H1 (cell line): ENCODE data around the gene MBTPS2. TPM values are rescaled to one million over a fixed set of nuclear protein-coding genes. Genes with fewer than 3 reads are reported as not detected.

Source experiments
- CTCF ChIA-PET: fragments of 300-600 bp; sonication (Branson Sonifier 250); formaldehyde crosslinking; loops from one replicate; lab custom pipeline; 2021; ENCODE audit not compliant: partially characterized antibody; lab: Charles Lee
- POLR2A ChIA-PET: fragments of 300-600 bp; sonication (Branson Sonifier 250); formaldehyde crosslinking; loops from one replicate; lab custom pipeline; 2021; ENCODE audit warnings: inconsistent platforms; ENCODE audit not compliant: partially characterized antibody; lab: Charles Lee
- DNase-seq, 2 experiments: peaks; one replicate each; pipeline versions ENCODE4 v3.0.0 to v3.0.0-alpha.2; 2010 to 2022; ENCODE audit warnings: low spot score in 2 of 2, low read depth in 1 of 2, mixed read lengths in 1 of 2
- FAIRE-seq: peaks from 2 replicates; lab custom pipeline; 2011; peaks lifted over from hg19 to GRCh38; lab: Jason Lieb, UNC
- H2AFZ ChIP-seq: 2 replicates; pipeline ENCODE4 v1.8.1; 2012; ENCODE audit warnings: low read length, inconsistent platforms
- H2AK5ac ChIP-seq: 2 replicates; pipeline ENCODE4 v1.6.1; 2013; ENCODE audit warnings: low read depth, low read length
- H2BK120ac ChIP-seq: replicated peaks from 2 replicates; pipeline ENCODE3; 2013; ENCODE audit warnings: low read depth, low read length, inconsistent platforms
- H2BK12ac ChIP-seq: 2 replicates; pipeline ENCODE4 v1.6.1; 2013; ENCODE audit warnings: low read depth, low read length
- H2BK15ac ChIP-seq: 2 replicates; pipeline ENCODE4 v1.6.1; 2013; ENCODE audit warnings: low read length
- H2BK20ac ChIP-seq: 2 replicates; pipeline ENCODE4 v1.6.1; 2013; ENCODE audit warnings: low read length
- H2BK5ac ChIP-seq: 2 replicates; pipeline ENCODE4 v1.6.1; 2013; ENCODE audit warnings: low read depth, low read length
- H3K14ac ChIP-seq: 2 replicates; pipeline ENCODE4 v1.6.1; 2013; ENCODE audit warnings: inconsistent platforms; ENCODE audit not compliant: insufficient read length
- H3K18ac ChIP-seq: 2 replicates; pipeline ENCODE4 v1.6.1; 2013; ENCODE audit warnings: low read length; ENCODE audit errors: extremely low read depth
- H3K23ac ChIP-seq: 2 replicates; pipeline ENCODE4 v1.6.1; 2013; ENCODE audit warnings: inconsistent platforms; ENCODE audit not compliant: insufficient read length
- H3K23me2 ChIP-seq: 2 replicates; pipeline ENCODE4 v1.6.1; 2013; ENCODE audit warnings: low read depth, low read length
- H3K27ac ChIP-seq: 2 replicates; pipeline ENCODE4 v1.6.1; 2011; ENCODE audit warnings: low read depth, low read length, inconsistent platforms
- H3K27me3 ChIP-seq, 4 experiments: replicated peaks in 1 of 4; 1 replicate in 1 of 4; 2 replicates in 3 of 4; pipeline versions ENCODE4 v1.6.1 to v1.8.1; 2011 to 2013; ENCODE audit warnings: low read length in 3 of 4, mild to moderate bottlenecking in 3 of 4, inconsistent platforms in 2 of 4, mixed read lengths in 2 of 4, moderate library complexity in 1 of 4; ENCODE audit not compliant: control insufficient read depth in 3 of 4, insufficient read depth in 3 of 4; ENCODE audit errors: extremely low read depth in 1 of 4
- H3K36me3 ChIP-seq, 4 experiments: 2 replicates each; pipeline versions ENCODE4 v1.6.1 to v1.8.1; 2011 to 2013; ENCODE audit warnings: mild to moderate bottlenecking in 4 of 4, low read length in 3 of 4, moderate library complexity in 2 of 4, control low read depth in 1 of 4, inconsistent platforms in 1 of 4; ENCODE audit not compliant: insufficient read depth in 4 of 4, control insufficient read depth in 2 of 4
- H3K4ac ChIP-seq: replicated peaks from 2 replicates; pipeline ENCODE3; 2013; ENCODE audit warnings: low read length, low read depth, mixed read lengths, inconsistent platforms; ENCODE audit not compliant: insufficient read length
- H3K4me1 ChIP-seq, 4 experiments: replicated peaks in 1 of 4; 1 replicate in 1 of 4; 2 replicates in 3 of 4; pipeline versions ENCODE4 v1.6.1 to v1.8.1; 2011 to 2013; ENCODE audit warnings: low read length in 3 of 4, inconsistent platforms in 2 of 4, mixed read lengths in 1 of 4; ENCODE audit not compliant: insufficient read depth in 4 of 4, control insufficient read depth in 3 of 4
- H3K4me2 ChIP-seq, 2 experiments: 2 replicates each; pipeline versions ENCODE4 v1.6.1 to v1.8.1; 2011 to 2013; ENCODE audit warnings: low read depth in 2 of 2, low read length in 2 of 2, control low read depth in 1 of 2, inconsistent platforms in 1 of 2, mild to moderate bottlenecking in 1 of 2; ENCODE audit not compliant: insufficient read depth in 1 of 2
- H3K4me3 ChIP-seq, 4 experiments: fragments of 200-600, 300-600 bp in 1 of 4; sonication (generic), shearing (Covaris generic), sonication (Bioruptor Twin) in 1 of 4; 2 replicates each; pipeline versions ENCODE4 v1.5.1 to v1.8.1; 2011 to 2016; ENCODE audit warnings: low read length in 4 of 4, low read depth in 3 of 4, control low read depth in 2 of 4, inconsistent platforms in 2 of 4, mild to moderate bottlenecking in 2 of 4, mixed read lengths in 1 of 4, moderate library complexity in 1 of 4; ENCODE audit not compliant: insufficient read depth in 2 of 4; ENCODE audit errors: extremely low read depth in 1 of 4
- H3K56ac ChIP-seq: replicated peaks from 2 replicates; pipeline ENCODE3; 2013; ENCODE audit warnings: low read depth, mild to moderate bottlenecking, mixed read lengths, low read length, inconsistent platforms; ENCODE audit not compliant: insufficient read length
- H3K79me1 ChIP-seq: 2 replicates; pipeline ENCODE4 v1.6.1; 2013; ENCODE audit warnings: low read depth, low read length, control low read depth
- H3K79me2 ChIP-seq, 2 experiments: 2 replicates each; pipeline versions ENCODE4 v1.6.1 to v1.8.1; 2012 to 2013; ENCODE audit warnings: low read length in 2 of 2, mild to moderate bottlenecking in 2 of 2, inconsistent platforms in 1 of 2; ENCODE audit not compliant: insufficient read depth in 2 of 2, control insufficient read depth in 1 of 2
- H3K9ac ChIP-seq, 4 experiments: replicated peaks in 1 of 4; 1 replicate in 1 of 4; 2 replicates in 3 of 4; pipeline versions ENCODE4 v1.6.1 to v1.8.1; 2011 to 2013; ENCODE audit warnings: low read depth in 3 of 4, low read length in 3 of 4, control low read depth in 2 of 4, mild to moderate bottlenecking in 2 of 4, moderate library complexity in 2 of 4, inconsistent platforms in 1 of 4; ENCODE audit errors: extremely low read depth in 1 of 4
- H3K9me3 ChIP-seq, 2 experiments: 2 replicates each; pipeline versions ENCODE4 v1.6.1 to v1.8.1; 2012 to 2013; ENCODE audit warnings: mild to moderate bottlenecking in 2 of 2, moderate library complexity in 2 of 2, control low read depth in 1 of 2, inconsistent platforms in 1 of 2, low read depth in 1 of 2, low read length in 1 of 2, mixed read lengths in 1 of 2; ENCODE audit not compliant: insufficient read depth in 2 of 2
- H4K20me1 ChIP-seq, 2 experiments: replicated peaks in 1 of 2; 2 replicates each; pipeline versions ENCODE3 to v1.8.1; 2011 to 2013; ENCODE audit warnings: inconsistent platforms in 2 of 2, low read length in 2 of 2, mild to moderate bottlenecking in 1 of 2; ENCODE audit not compliant: insufficient read depth in 2 of 2, control insufficient read depth in 1 of 2
- H4K5ac ChIP-seq: 2 replicates; pipeline ENCODE4 v1.6.1; 2013; ENCODE audit warnings: low read length, low read depth, mixed read lengths, inconsistent platforms; ENCODE audit not compliant: insufficient read length
- H4K8ac ChIP-seq: 2 replicates; pipeline ENCODE4 v1.8.0; 2013; ENCODE audit warnings: mild to moderate bottlenecking, moderate library complexity, low read length, inconsistent platforms; ENCODE audit not compliant: insufficient read depth; ENCODE audit errors: extremely low read depth
- H4K91ac ChIP-seq: replicated peaks from 2 replicates; pipeline ENCODE3; 2013; ENCODE audit warnings: low read length, mixed read lengths, inconsistent platforms; ENCODE audit not compliant: insufficient read length
- BCL11A ChIP-seq, 2 experiments: IDR thresholded peaks; one replicate each; pipeline ENCODE4 v1.6.1; 2011; ENCODE audit warnings: low read depth in 2 of 2, low read length in 2 of 2, mild to moderate bottlenecking in 2 of 2
- CBX5 ChIP-seq: fragments of 300-800, 300-1000 bp; sonication (generic); IDR thresholded peaks from 2 replicates; pipeline ENCODE4 v1.7.1; 2016; ENCODE audit warnings: antibody characterized with exemption, low read length, low read depth
- CBX8 ChIP-seq: fragments of 300-800, 300-1000 bp; sonication (generic); IDR thresholded peaks from 2 replicates; pipeline ENCODE4 v1.7.1; 2016; ENCODE audit warnings: low read depth, low read length, borderline replicate concordance
- CREB1 ChIP-seq: IDR thresholded peaks from 2 replicates; pipeline ENCODE4 v1.6.1; 2012; ENCODE audit warnings: inconsistent platforms
- KDM4A ChIP-seq: IDR thresholded peaks from one replicate; pipeline ENCODE4 v1.7.1; 2012; ENCODE audit warnings: low read depth, mild to moderate bottlenecking, moderate library complexity, low read length, inconsistent platforms; ENCODE audit not compliant: severe bottlenecking
- MAFK ChIP-seq: IDR thresholded peaks from 2 replicates; pipeline ENCODE4 v1.6.1; 2012; ENCODE audit warnings: low read depth, mild to moderate bottlenecking, improper control_type of control experiment, low read length
- PHF8 ChIP-seq: fragments of 200-600 bp; sonication (generic); conservative IDR thresholded peaks from 2 replicates; pipeline ENCODE4 v1.7.1; 2012; ENCODE audit warnings: low read depth, mild to moderate bottlenecking, inconsistent platforms, low read length, moderate library complexity
- RBBP5 ChIP-seq: IDR thresholded peaks from 2 replicates; pipeline ENCODE4 v1.7.1; 2012; ENCODE audit warnings: low read depth, mild to moderate bottlenecking, inconsistent platforms, low read length, moderate library complexity, borderline replicate concordance
- SP1 ChIP-seq: IDR thresholded peaks from 2 replicates; pipeline ENCODE4 v1.6.1; 2011; ENCODE audit warnings: low read depth, low read length
- TCF12 ChIP-seq: IDR thresholded peaks from 2 replicates; pipeline ENCODE4 v1.6.1; 2011; ENCODE audit warnings: low read depth, mild to moderate bottlenecking, low read length
- polyA plus RNA-seq, 7 experiments: library from polyadenylated mRNA; depleted of rRNA in 3 of 7; stranded (reverse) in 5 of 7; unstranded in 2 of 7; fragments of >200 nt in 5 of 7; fragments of 200-250 nt in 2 of 7; gene quantifications; 1 replicate in 5 of 7; 2 replicates in 1 of 7; 4 replicates in 1 of 7; pipeline versions ENCODE4 v1.2.1 to v1.2.3, GENCODE V29; 2011 to 2013; ENCODE audit warnings: missing spikeins in 2 of 7, mixed read lengths in 2 of 7
- total RNA-seq: library from RNA; stranded (reverse); fragmentation: NEBNext Ultra II Directional; extraction: Animal tissue kit (Norgen Biotek cat#: 25700); gene quantifications from 2 replicates; pipeline ENCODE4 v1.2.1, GENCODE V29; 2021
- TF ChIP-seq, protein P1 (sequence below): IDR thresholded peaks from 2 replicates; pipeline ENCODE4 v1.6.1; 2012; ENCODE audit warnings: low read length, inconsistent platforms

Gene MBTPS2
- total and polyA plus RNA-seq, 2 of the 8 experiments (the other 6 are each of a cell fraction or from before 2014, with no cell fraction given), result 4.3 to 7.4 TPM

DNA sequence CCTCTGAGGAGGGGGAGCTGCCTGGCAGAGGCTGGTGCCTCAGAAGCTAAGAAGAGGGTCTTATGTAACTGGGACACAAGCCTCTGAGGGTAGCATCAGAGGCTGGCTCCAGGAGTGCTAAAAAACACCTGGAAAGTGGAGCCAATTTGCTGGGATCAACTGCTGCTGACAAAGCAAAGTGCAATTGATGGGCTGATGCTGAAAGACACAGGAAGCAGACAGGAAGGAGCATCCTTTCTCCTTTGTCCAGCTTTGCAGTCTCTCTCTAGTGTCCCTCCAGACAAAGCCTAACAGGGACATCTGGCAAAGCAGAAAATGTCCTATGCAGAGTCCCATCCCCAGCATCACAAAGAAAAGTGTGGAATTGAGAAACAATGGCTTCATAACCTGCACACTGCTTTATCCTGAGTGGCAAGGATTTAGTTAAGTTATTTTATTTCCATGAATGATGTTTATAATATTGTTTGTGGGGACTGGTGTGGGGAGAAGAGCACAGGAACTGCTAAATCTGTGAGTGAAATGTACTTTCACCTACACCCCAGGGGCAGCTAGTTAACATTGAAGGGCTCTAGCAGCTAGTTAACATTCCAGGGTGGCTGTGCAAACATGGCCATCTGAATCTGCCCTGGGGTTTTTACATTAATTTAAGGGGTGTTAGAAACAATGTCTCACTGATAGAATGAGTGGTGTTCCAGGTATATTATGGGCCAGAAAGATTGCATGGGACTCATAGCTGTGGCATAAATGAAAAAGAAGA, 25.6 kb upstream of the MBTPS2 start:
- FAIRE-seq (no peak), DNase-seq (no peak)
- Histone ChIP-seq H4K20me1 (no peaks in the 10 kb centered on the region), H3K23ac (no peak overlapping the region), H3K4me3 (no peak overlapping the region), H3K9me3 (peaks cover 7 to 11% of the 10 kb centered on the region in 2 experiments; a peak in 2 of 4 replicates), H2AK5ac (no peak overlapping the region), H4K91ac (peak overlapping the region; percentile 5), H2BK5ac (0 out of 2 replicates have a peak overlapping the region, but pooled peaks have one; percentile 52), H3K23me2 (no peaks in the 10 kb centered on the region), H4K5ac (peak overlapping the region; percentile 30), H2BK20ac (0 out of 2 replicates have a peak overlapping the region, but pooled peaks have one; percentile 18), H3K79me1 (no peaks in the 10 kb centered on the region), H3K4ac (no peak overlapping the region), H3K56ac (no peak overlapping the region), H2BK15ac (no peak overlapping the region), H3K27ac (no peak overlapping the region; the same call in 1 of the 2 replicates), H3K27me3 (no peaks in the 10 kb centered on the region), H2BK120ac (no peak overlapping the region), H3K18ac (peak overlapping the region; percentile 2; the same call in 1 of the 2 replicates), H2AFZ (0 out of 2 replicates have a peak overlapping the region, but pooled peaks have one; percentile 44), H3K4me2 (0 out of 4 replicates have a peak overlapping the region, but pooled peaks of 1 of the 2 experiments have one; percentile 37), H3K79me2 (no peaks in the 10 kb centered on the region), H3K36me3 (0 out of 8 replicates have a peak, but pooled peaks cover 0 to 5% (median 0%) of the 10 kb centered on the region in 4 experiments), H2BK12ac (peak overlapping the region; percentile 50; the same call in 1 of the 2 replicates), H3K9ac (no peak overlapping the region), H4K8ac (no peak overlapping the region), H3K4me1 (peaks cover 0 to 7% (median 4%) of the 10 kb centered on the region in 4 experiments; a peak in 3 of 7 replicates), H3K14ac (no peak overlapping the region)
- ChIA-PET CTCF (interaction anchor here (1.5 kb wide), 1 partner anchor 119 kb away, joined by 5 read pairs; no protein-coding TSS in a partner anchor), POLR2A (interaction anchor here (1.3 to 2.1 kb wide), 2 partner anchors 9 to 123 kb away, joined by 3 to 9 read pairs; no protein-coding TSS in a partner anchor)
- no peak for TF ChIP-seq CBX5
- no peak for TF ChIP-seq BCL11A (IDR thresholded peaks at IDR 0.05; ENCODE audit: low read depth in 2 of 2, low read length in 2 of 2)
- TF ChIP-seq MAFK, result no peak
- TF ChIP-seq CREB1, result no peak
- TF ChIP-seq KDM4A, result no peak
- no peak for TF ChIP-seq SP1
- TF ChIP-seq RBBP5, result no peak
- TF ChIP-seq CBX8, result no peak
- TF ChIP-seq, protein P1, sequence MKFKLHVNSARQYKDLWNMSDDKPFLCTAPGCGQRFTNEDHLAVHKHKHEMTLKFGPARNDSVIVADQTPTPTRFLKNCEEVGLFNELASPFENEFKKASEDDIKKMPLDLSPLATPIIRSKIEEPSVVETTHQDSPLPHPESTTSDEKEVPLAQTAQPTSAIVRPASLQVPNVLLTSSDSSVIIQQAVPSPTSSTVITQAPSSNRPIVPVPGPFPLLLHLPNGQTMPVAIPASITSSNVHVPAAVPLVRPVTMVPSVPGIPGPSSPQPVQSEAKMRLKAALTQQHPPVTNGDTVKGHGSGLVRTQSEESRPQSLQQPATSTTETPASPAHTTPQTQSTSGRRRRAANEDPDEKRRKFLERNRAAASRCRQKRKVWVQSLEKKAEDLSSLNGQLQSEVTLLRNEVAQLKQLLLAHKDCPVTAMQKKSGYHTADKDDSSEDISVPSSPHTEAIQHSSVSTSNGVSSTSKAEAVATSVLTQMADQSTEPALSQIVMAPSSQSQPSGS, result no peak
- no peak for TF ChIP-seq PHF8
- no peak for TF ChIP-seq TCF12
